ENCODE measurements around the gene HPD. TPM values are rescaled to one million over a fixed set of nuclear protein-coding genes. Genes with fewer than 3 reads are reported as not detected.
"Not testable (repeated sequence)": the region's sequence is repeated elsewhere in the genome, so short reads cannot be mapped to it uniquely, and the experiment has no call there.

Gene HPD
- total RNA-seq, 1 donor from 2014 or later = 0.33 TPM

GRCh38 chr12:121872546-121873215 lies 14.0 kb upstream of the HPD start:
- no peak for TF ChIP-seq CTCF (IDR thresholded peaks at IDR 0.05; ENCODE audit: insufficient read depth, low read length, poor library complexity, severe bottlenecking)

GRCh38 chr12:121871467-121871866 lies 12.8 kb upstream of the HPD start:
- no peak overlapping the region for H3K4me3 ChIP-seq (ENCODE audit: low read depth, low read length)
- no peaks in the 10 kb centered on the region for H3K36me3 ChIP-seq (ENCODE audit: control insufficient read depth, insufficient read depth, low read length)
- no peaks in the 10 kb centered on the region for H3K27me3 ChIP-seq (ENCODE audit: control insufficient read depth, insufficient read depth, low read length)
- TF ChIP-seq CTCF (IDR thresholded peaks at IDR 0.05; ENCODE audit: insufficient read depth, low read length, poor library complexity, severe bottlenecking) = no peak
- DNase-seq (ENCODE audit: low read depth) = no peak

More at GRCh38 chr12:121872546-121873215, 14.0 kb upstream of the HPD start:
- peak; percentile 45 for DNase-seq (ENCODE audit: low read depth)
- H3K27me3 ChIP-seq (ENCODE audit: control insufficient read depth, insufficient read depth, low read length) = no peaks in the 10 kb centered on the region
- H3K4me3 ChIP-seq (ENCODE audit: low read depth, low read length) = no peak overlapping the region
- H3K36me3 ChIP-seq (ENCODE audit: control insufficient read depth, insufficient read depth, low read length) = no peaks in the 10 kb centered on the region

- DNase-seq (ENCODE audit: low read depth); H3K4me3 ChIP-seq (ENCODE audit: low read depth, low read length); H3K27me3 ChIP-seq (ENCODE audit: control insufficient read depth, insufficient read depth, low read length); H3K36me3 ChIP-seq (ENCODE audit: control insufficient read depth, insufficient read depth, low read length): not testable (repeated sequence)
Measured at GRCh38 chr12:121869229-121869628, 10.6 kb upstream of the HPD start.

- DNase-seq (ENCODE audit: low read depth) = no peak
- no peaks in the 10 kb centered on the region for H3K27me3 ChIP-seq (ENCODE audit: control insufficient read depth, insufficient read depth, low read length)
- TF ChIP-seq CTCF (IDR thresholded peaks at IDR 0.05; ENCODE audit: insufficient read depth, low read length, poor library complexity, severe bottlenecking) = no peak
- H3K4me3 ChIP-seq (ENCODE audit: low read depth, low read length) = no peak overlapping the region
- H3K36me3 ChIP-seq (ENCODE audit: control insufficient read depth, insufficient read depth, low read length) = no peaks in the 10 kb centered on the region
Measured at GRCh38 chr12:121866331-121866730, 7.7 kb upstream of the HPD start.

GRCh38 chr12:121861636-121862254 lies 3.1 kb upstream of the HPD start:
- no peak for TF ChIP-seq CTCF (IDR thresholded peaks at IDR 0.05; ENCODE audit: insufficient read depth, low read length, poor library complexity, severe bottlenecking)
- no peaks in the 10 kb centered on the region for H3K27me3 ChIP-seq (ENCODE audit: control insufficient read depth, insufficient read depth, low read length)
- H3K4me3 ChIP-seq (ENCODE audit: low read depth, low read length) = no peak overlapping the region
- no peak for DNase-seq (ENCODE audit: low read depth)
- H3K36me3 ChIP-seq (ENCODE audit: control insufficient read depth, insufficient read depth, low read length) = no peaks in the 10 kb centered on the region

GRCh38 chr12:121860699-121861098 lies 2.0 kb upstream of the HPD start:
- not testable (repeated sequence) for H3K36me3 ChIP-seq (ENCODE audit: control insufficient read depth, insufficient read depth, low read length); H3K4me3 ChIP-seq (ENCODE audit: low read depth, low read length); DNase-seq (ENCODE audit: low read depth); H3K27me3 ChIP-seq (ENCODE audit: control insufficient read depth, insufficient read depth, low read length)

GRCh38 chr12:121860257-121860656 lies 1.6 kb upstream of the HPD start:
- no peaks in the 10 kb centered on the region for H3K36me3 ChIP-seq (ENCODE audit: control insufficient read depth, insufficient read depth, low read length)
- no peaks in the 10 kb centered on the region for H3K27me3 ChIP-seq (ENCODE audit: control insufficient read depth, insufficient read depth, low read length)
- no peak for DNase-seq (ENCODE audit: low read depth)
- H3K4me3 ChIP-seq (ENCODE audit: low read depth, low read length) = no peak overlapping the region
- TF ChIP-seq CTCF (IDR thresholded peaks at IDR 0.05; ENCODE audit: insufficient read depth, low read length, poor library complexity, severe bottlenecking) = no peak
